HepG2 (cell line): ENCODE data around the gene SPATS2. TPM values are rescaled to one million over a fixed set of nuclear protein-coding genes. Genes with fewer than 3 reads are reported as not detected.
A peak's percentile ranks its signal among the peaks of the same experiment; 100 is the strongest.

Experiments
- FOXA3 ChIP-seq: IDR thresholded peaks from 2 replicates; pipeline ENCODE4 v1.6.1; 2016; ENCODE audit warnings: missing genetic modification reagents, missing compliant biosample characterization
- GZF1 ChIP-seq: sonication (generic); formaldehyde crosslinking; IDR thresholded peaks from 2 replicates; pipeline ENCODE4 v1.5.1; 2020; ENCODE audit warnings: mild to moderate bottlenecking, missing genetic modification reagents
- KLF11 ChIP-seq: IDR thresholded peaks from 2 replicates; pipeline ENCODE4 v1.6.1; 2016; ENCODE audit warnings: missing compliant biosample characterization
- POGK ChIP-seq: sonication (generic); formaldehyde crosslinking; conservative IDR thresholded peaks from 2 replicates; pipeline ENCODE4 v1.8.0; 2022; ENCODE audit warnings: mild to moderate bottlenecking, moderate library complexity, missing genetic modification reagents
- SIN3B ChIP-seq: fragments of 150-350 bp; IDR thresholded peaks from 2 replicates; pipeline ENCODE4 v1.6.1; 2014; ENCODE audit warnings: low read length
- SMARCE1 ChIP-seq: fragments of 450-650 bp; IDR thresholded peaks from 2 replicates; pipeline ENCODE4 v1.6.1; 2017; ENCODE audit warnings: borderline replicate concordance
- SMC3 ChIP-seq: IDR thresholded peaks from 2 replicates; pipeline ENCODE4 v1.6.1; 2011; ENCODE audit warnings: low read length, improper control_type of control experiment
- SNAPC2 ChIP-seq: sonication (generic); formaldehyde crosslinking; IDR thresholded peaks from 2 replicates; pipeline ENCODE4 v1.8.1; 2022; ENCODE audit warnings: mild to moderate bottlenecking, missing genetic modification reagents
- SOX6 ChIP-seq, 2 experiments: fragments of 450-650 bp in 1 of 2; sonication (generic) in 1 of 2; formaldehyde crosslinking in 1 of 2; IDR thresholded peaks; 2 replicates each; pipeline versions ENCODE4 v1.4.0 to v1.6.1; 2017 to 2020; ENCODE audit warnings: antibody characterized with exemption in 1 of 2, mild to moderate bottlenecking in 1 of 2, missing genetic modification reagents in 1 of 2
- SP5 ChIP-seq: IDR thresholded peaks from 2 replicates; pipeline ENCODE4 v1.6.1; 2016; ENCODE audit warnings: low read depth, borderline replicate concordance
- USF2 ChIP-seq, 2 experiments: sonication (generic) in 1 of 2; formaldehyde crosslinking in 1 of 2; IDR thresholded peaks; 2 replicates each; pipeline versions ENCODE4 v1.5.1 to v1.6.1; 2011 to 2020; ENCODE audit warnings: borderline replicate concordance in 1 of 2, low read depth in 1 of 2, low read length in 1 of 2, mild to moderate bottlenecking in 1 of 2, missing genetic modification reagents in 1 of 2, moderate library complexity in 1 of 2
- ZFP41 ChIP-seq: sonication (generic); formaldehyde crosslinking; IDR thresholded peaks from 2 replicates; pipeline ENCODE4 v1.4.0; 2020; ENCODE audit warnings: mild to moderate bottlenecking, missing genetic modification reagents, borderline replicate concordance
- ZHX1 ChIP-seq: sonication (generic); formaldehyde crosslinking; IDR thresholded peaks from 2 replicates; pipeline ENCODE4 v1.8.1; 2022; ENCODE audit warnings: low read depth, mild to moderate bottlenecking, missing genetic modification reagents
- ZNF251 ChIP-seq: sonication (generic); formaldehyde crosslinking; IDR thresholded peaks from 2 replicates; pipeline ENCODE4 v1.9.0; 2021; ENCODE audit warnings: mild to moderate bottlenecking, missing genetic modification reagents
- ZNF331 ChIP-seq: sonication (generic); formaldehyde crosslinking; IDR thresholded peaks from 2 replicates; pipeline ENCODE4 v1.4.0; 2020; ENCODE audit warnings: missing genetic modification reagents
- ZNF343 ChIP-seq: sonication (generic); formaldehyde crosslinking; IDR thresholded peaks from 2 replicates; pipeline ENCODE4 v1.4.0; 2020; ENCODE audit warnings: mild to moderate bottlenecking, missing genetic modification reagents
- ZNF350 ChIP-seq: sonication (generic); formaldehyde crosslinking; IDR thresholded peaks from 2 replicates; pipeline ENCODE4 v1.4.0; 2020; ENCODE audit warnings: mild to moderate bottlenecking, low read depth, missing genetic modification reagents, borderline replicate concordance
- ZNF468 ChIP-seq: sonication (generic); formaldehyde crosslinking; IDR thresholded peaks from 2 replicates; pipeline ENCODE4 v1.8.0; 2022; ENCODE audit warnings: mild to moderate bottlenecking, moderate library complexity, missing genetic modification reagents
- ZNF510 ChIP-seq: sonication (generic); formaldehyde crosslinking; IDR thresholded peaks from 2 replicates; pipeline ENCODE4 v1.4.0; 2020; ENCODE audit warnings: low read depth, mild to moderate bottlenecking, missing genetic modification reagents
- ZNF563 ChIP-seq: sonication (generic); formaldehyde crosslinking; IDR thresholded peaks from 2 replicates; pipeline ENCODE4 v1.8.0; 2022; ENCODE audit warnings: mild to moderate bottlenecking, moderate library complexity, missing genetic modification reagents
- ZNF737 ChIP-seq: sonication (generic); formaldehyde crosslinking; IDR thresholded peaks from 2 replicates; pipeline ENCODE4 v1.5.0; 2020; ENCODE audit warnings: missing genetic modification reagents, mild to moderate bottlenecking, borderline replicate concordance
- ZNF776 ChIP-seq: sonication (generic); formaldehyde crosslinking; IDR thresholded peaks from 2 replicates; pipeline ENCODE4 v1.4.0; 2020; ENCODE audit warnings: mild to moderate bottlenecking, missing genetic modification reagents
- ZSCAN12 ChIP-seq: sonication (generic); formaldehyde crosslinking; IDR thresholded peaks from 2 replicates; pipeline ENCODE4 v1.9.0; 2021; ENCODE audit warnings: mild to moderate bottlenecking, missing genetic modification reagents
- ZSCAN30 ChIP-seq: sonication (generic); formaldehyde crosslinking; IDR thresholded peaks from 2 replicates; pipeline ENCODE4 v1.5.0; 2020; ENCODE audit warnings: mild to moderate bottlenecking, missing genetic modification reagents
- polyA plus RNA-seq, 8 experiments: library from polyadenylated mRNA; depleted of rRNA in 3 of 8; stranded (reverse) in 7 of 8; unstranded in 1 of 8; fragments of >200 nt; fragmentation: Illumina TruSeq in 4 of 8; extraction: Trizol in 4 of 8; gene quantifications; 2 replicates each; pipeline versions ENCODE4 v1.2.1 to v1.2.3, GENCODE V29; 2011 to 2016; ENCODE audit warnings: low read depth in 4 of 8, missing spikeins in 1 of 8, mixed read lengths in 1 of 8; ENCODE audit not compliant: insufficient read depth in 1 of 8
- total RNA-seq, 5 experiments: library from RNA; depleted of rRNA; stranded (reverse); fragments of >200 nt; fragmentation: Illumina TruSeq; extraction: Trizol; gene quantifications; 2 replicates each; pipeline ENCODE4 v1.2.3, GENCODE V29; 2016; ENCODE audit warnings: low read depth in 1 of 5

The SPATS2 gene
- total and polyA plus RNA-seq, 2 of the 13 experiments (the other 11 are each of a cell fraction or from before 2014, with no cell fraction given) = 19.3 to 28.1 TPM

- TF ChIP-seq USF2 (IDR thresholded peaks at IDR 0.05; ENCODE audit: low read depth, low read length) = no peak
- no peak; the same call in 1 of the 2 replicates for TF ChIP-seq USF2 (CRISPR knock-in tag; IDR thresholded peaks at IDR 0.05; ENCODE audit: borderline replicate concordance)
- no peak for TF ChIP-seq SOX6 (IDR thresholded peaks at IDR 0.05)
- peak; percentile 55; the same call in 1 of the 2 replicates for TF ChIP-seq SOX6 (CRISPR knock-in tag; IDR thresholded peaks at IDR 0.05)
- peak; percentile 70; the same call in 1 of the 2 replicates for TF ChIP-seq POGK (CRISPR knock-in tag)
- TF ChIP-seq ZNF251 (CRISPR knock-in tag) = no peak
- TF ChIP-seq ZNF510 = no peak
- TF ChIP-seq SNAPC2 (CRISPR knock-in tag) = no peak
- TF ChIP-seq ZNF468 (CRISPR knock-in tag) = no peak
- no peak for TF ChIP-seq SMARCE1
- no peak for TF ChIP-seq ZSCAN30 (CRISPR knock-in tag)
- no peak; the same call in 1 of the 2 replicates for TF ChIP-seq ZNF776 (CRISPR knock-in tag)
- no peak for TF ChIP-seq ZNF737 (CRISPR knock-in tag)
- TF ChIP-seq ZNF563 = no peak
- TF ChIP-seq FOXA3 (CRISPR knock-in tag) = peak; percentile 44; the same call in 1 of the 2 replicates
- TF ChIP-seq ZSCAN12 (CRISPR knock-in tag) = no peak
- TF ChIP-seq SMC3 = no peak
- TF ChIP-seq SIN3B = no peak
- peak; percentile 89 for TF ChIP-seq ZFP41 (CRISPR knock-in tag)
- TF ChIP-seq GZF1 = no peak
- TF ChIP-seq ZNF350 (CRISPR knock-in tag) = peak; percentile 92
- no peak for TF ChIP-seq ZHX1 (CRISPR knock-in tag)
- TF ChIP-seq KLF11 = peak; percentile 70; the same call in 1 of the 2 replicates
- TF ChIP-seq ZNF343 (CRISPR knock-in tag) = no peak
- TF ChIP-seq ZNF331 (CRISPR knock-in tag) = no peak
- TF ChIP-seq SP5 (CRISPR knock-in tag) = peak; percentile 78; the same call in 1 of the 2 replicates
These were observed 200.6 kb downstream of the SPATS2 start, which contains the start of gene MCRS1 (continued) for GRCh38 chr12:49567611-49568441.
